NCI-H2171 treated with DMSO at 0.1 percent for 48 hours (cell line): ENCODE results near the gene MARS1.

Experiments used
- DNase-seq: peaks from one replicate; lab custom pipeline; 2025; lab: John Stamatoyannopoulos, UW

MARS1 gene

GRCh38 chr12:57518176-57518919, 30.5 kb downstream of the MARS1 start:
- DNase-seq, result no peak

- peak; percentile 61 for DNase-seq
These were observed 31.3 kb downstream of the MARS1 start for GRCh38 chr12:57518920-57519795.

- no peak for DNase-seq
These were observed 31.9 kb downstream of the MARS1 start for GRCh38 chr12:57519796-57520052.

GRCh38 chr12:57520053-57520818, 32.4 kb downstream of the MARS1 start, which contains the start of gene DDIT3:
Gene DDIT3 (minus strand): TSS chr12:57520514. CDS start chr12:57517406, 3,108 bp downstream.
- DNase-seq, result peak; percentile 97

GRCh38 chr12:57521525-57522010, 33.7 kb downstream of the MARS1 start:
- peak; percentile 69 for DNase-seq

- DNase-seq, result peak; percentile 92
These were observed 34.4 kb downstream of the MARS1 start, which contains the start of gene MBD6 for GRCh38 chr12:57522011-57522886. Gene MBD6 (plus strand): TSS chr12:57522824. CDS start chr12:57524304, 1,480 bp downstream.

GRCh38 chr12:57522887-57523705, 35.2 kb downstream of the MARS1 start:
- DNase-seq, result peak; percentile 59

- DNase-seq, result no peak
These were observed 36.1 kb downstream of the MARS1 start for GRCh38 chr12:57523706-57524614.

GRCh38 chr12:57524814-57525614, 37.1 kb downstream of the MARS1 start:
- peak; percentile 3 for DNase-seq

- no peak for DNase-seq
These were observed 37.9 kb downstream of the MARS1 start for GRCh38 chr12:57525615-57526383.

GRCh38 chr12:57526477-57527126, 38.7 kb downstream of the MARS1 start:
- no peak for DNase-seq

- DNase-seq, result no peak
These were observed 39.3 kb downstream of the MARS1 start for GRCh38 chr12:57527184-57527583.

- DNase-seq, result no peak
These were observed 40.3 kb downstream of the MARS1 start for GRCh38 chr12:57528176-57528575.

GRCh38 chr12:57528831-57529555, 41.1 kb downstream of the MARS1 start:
- no peak for DNase-seq

GRCh38 chr12:57529831-57530230, 42.0 kb downstream of the MARS1 start:
- DNase-seq, result no peak

GRCh38 chr12:57530396-57531142, 42.7 kb downstream of the MARS1 start:
- DNase-seq, result no peak
